ENCODE measurements around the gene OSBPL5. TPM values are rescaled to one million over a fixed set of nuclear protein-coding genes. Genes with fewer than 3 reads are reported as not detected.

The OSBPL5 gene
- total RNA-seq, 1 donor from 2014 or later: 115 TPM

DNA sequence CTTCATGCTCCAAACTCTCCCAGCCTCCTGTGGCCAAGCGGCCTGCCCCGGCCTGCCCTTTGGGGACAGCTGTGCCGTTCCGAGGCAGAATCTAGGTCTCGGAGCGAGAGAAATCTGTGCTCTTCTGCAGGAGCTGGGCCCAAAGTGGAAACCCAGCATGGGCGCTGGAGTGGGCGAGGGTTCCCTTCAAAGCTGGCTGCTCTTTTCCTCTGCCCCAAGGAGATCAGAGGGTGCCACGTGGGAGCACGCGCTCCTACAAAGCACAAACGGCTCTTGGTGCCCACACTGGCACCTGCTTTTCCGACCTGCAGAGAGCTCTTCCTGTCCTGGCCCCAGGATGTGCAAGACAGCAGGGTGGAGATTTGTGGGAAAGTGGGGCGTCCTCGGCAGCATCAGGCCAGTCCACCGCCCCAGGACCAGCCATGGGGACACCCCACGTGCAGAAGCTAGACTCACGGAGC is 6.9 kb downstream of the OSBPL5 start:
- DNase-seq: peak; percentile 17
- TF ChIP-seq, protein P1, sequence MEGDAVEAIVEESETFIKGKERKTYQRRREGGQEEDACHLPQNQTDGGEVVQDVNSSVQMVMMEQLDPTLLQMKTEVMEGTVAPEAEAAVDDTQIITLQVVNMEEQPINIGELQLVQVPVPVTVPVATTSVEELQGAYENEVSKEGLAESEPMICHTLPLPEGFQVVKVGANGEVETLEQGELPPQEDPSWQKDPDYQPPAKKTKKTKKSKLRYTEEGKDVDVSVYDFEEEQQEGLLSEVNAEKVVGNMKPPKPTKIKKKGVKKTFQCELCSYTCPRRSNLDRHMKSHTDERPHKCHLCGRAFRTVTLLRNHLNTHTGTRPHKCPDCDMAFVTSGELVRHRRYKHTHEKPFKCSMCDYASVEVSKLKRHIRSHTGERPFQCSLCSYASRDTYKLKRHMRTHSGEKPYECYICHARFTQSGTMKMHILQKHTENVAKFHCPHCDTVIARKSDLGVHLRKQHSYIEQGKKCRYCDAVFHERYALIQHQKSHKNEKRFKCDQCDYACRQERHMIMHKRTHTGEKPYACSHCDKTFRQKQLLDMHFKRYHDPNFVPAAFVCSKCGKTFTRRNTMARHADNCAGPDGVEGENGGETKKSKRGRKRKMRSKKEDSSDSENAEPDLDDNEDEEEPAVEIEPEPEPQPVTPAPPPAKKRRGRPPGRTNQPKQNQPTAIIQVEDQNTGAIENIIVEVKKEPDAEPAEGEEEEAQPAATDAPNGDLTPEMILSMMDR (IDR thresholded peaks at IDR 0.05; ENCODE audit: partially characterized antibody, unreplicated experiment): no peak
- Mint-ChIP-seq H3K27me3 (ENCODE audit: unreplicated experiment) (peaks cover 9% of the 10 kb centered on the region), H3K4me3 (ENCODE audit: unreplicated experiment) (peak overlapping the region; percentile 72), H3K4me1 (ENCODE audit: low read depth, unreplicated experiment) (peaks cover 52% of the 10 kb centered on the region), H3K9me3 (ENCODE audit: unreplicated experiment) (peaks cover 4% of the 10 kb centered on the region), H3K36me3 (ENCODE audit: unreplicated experiment) (no peaks in the 10 kb centered on the region), H3K27ac (ENCODE audit: unreplicated experiment) (peak overlapping the region; percentile 48)

DNA sequence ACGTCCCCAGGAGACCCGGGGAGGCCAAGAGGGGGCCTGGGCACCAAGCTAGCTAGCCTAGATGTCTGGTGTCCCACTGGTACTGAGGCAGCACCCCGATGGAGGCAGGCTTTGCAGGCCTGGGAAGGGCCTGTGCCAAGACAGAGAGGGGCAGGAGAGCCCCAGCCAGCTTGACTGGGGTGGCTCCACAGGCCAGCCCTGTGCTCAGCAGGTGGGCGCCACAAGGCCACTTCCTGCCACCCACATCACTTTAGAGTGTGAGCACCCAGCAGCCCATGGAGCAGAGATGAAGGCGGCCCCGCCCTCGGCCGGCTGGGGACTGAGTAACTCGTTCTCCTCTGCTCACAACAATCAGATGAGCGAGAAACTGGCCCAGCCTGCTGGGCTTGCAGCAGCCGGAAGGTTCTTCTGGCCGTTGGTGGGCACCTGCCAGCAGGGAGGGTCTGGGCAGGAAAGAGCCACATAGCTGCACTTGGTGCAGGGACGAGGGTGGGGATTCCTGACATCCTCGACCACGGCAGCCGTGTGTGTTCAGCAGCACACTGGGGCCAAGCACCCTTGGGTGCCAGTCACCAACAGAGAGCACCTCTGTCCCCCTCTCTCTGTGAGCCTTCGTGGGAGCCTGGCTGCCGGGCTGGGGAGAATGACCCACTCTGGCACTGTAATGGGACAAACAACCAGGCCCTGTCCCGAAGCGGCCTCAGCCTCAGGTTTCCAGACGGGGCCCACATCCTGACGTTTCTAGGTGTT is 7.6 kb downstream of the OSBPL5 start:
- TF ChIP-seq, protein P1 (IDR thresholded peaks at IDR 0.05; ENCODE audit: partially characterized antibody, unreplicated experiment): no peak
- Mint-ChIP-seq H3K4me1 (ENCODE audit: low read depth, unreplicated experiment) (peaks cover 52% of the 10 kb centered on the region), H3K4me3 (ENCODE audit: unreplicated experiment) (no peak overlapping the region), H3K36me3 (ENCODE audit: unreplicated experiment) (no peaks in the 10 kb centered on the region), H3K27ac (ENCODE audit: unreplicated experiment) (no peak overlapping the region), H3K9me3 (ENCODE audit: unreplicated experiment) (peaks cover 6% of the 10 kb centered on the region), H3K27me3 (ENCODE audit: unreplicated experiment) (peaks cover 8% of the 10 kb centered on the region)
- DNase-seq: peak; percentile 24

DNA sequence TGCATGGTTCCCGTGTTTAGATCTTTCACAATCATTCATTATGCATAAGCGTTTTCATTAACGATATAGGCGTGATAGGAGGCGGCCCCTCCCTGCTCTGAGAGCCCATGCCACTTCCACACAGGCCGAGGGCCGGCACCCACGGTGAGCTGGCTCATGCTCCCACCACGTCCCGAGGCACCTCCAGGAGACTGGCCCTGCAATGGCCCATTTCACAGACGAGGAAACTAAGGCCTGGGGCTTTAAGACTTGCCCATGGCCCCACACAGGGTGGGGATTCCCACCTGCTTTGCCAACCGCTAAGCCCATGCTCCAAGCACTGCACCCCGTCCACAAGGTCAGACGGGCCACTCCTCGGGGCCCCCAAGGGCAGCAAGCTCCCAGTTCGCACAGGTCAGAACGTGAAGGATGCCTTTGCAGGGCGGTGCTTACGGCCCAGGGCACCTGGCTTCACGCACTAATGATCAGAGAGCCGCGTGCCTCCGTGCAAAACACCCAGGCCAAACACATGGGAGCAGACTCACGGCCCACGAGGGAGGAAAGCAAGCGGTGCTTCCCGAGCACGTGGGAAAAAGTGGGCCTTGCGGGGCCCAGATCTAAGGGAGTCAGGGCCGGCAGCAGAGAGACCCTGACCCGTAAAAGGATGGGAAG is 8.3 kb downstream of the OSBPL5 start:
- no peak overlapping the region for H3K4me3 Mint-ChIP-seq (ENCODE audit: unreplicated experiment)
- DNase-seq: peak; percentile 10
- peaks cover 55% of the 10 kb centered on the region for H3K4me1 Mint-ChIP-seq (ENCODE audit: low read depth, unreplicated experiment)
- H3K9me3 Mint-ChIP-seq (ENCODE audit: unreplicated experiment): peaks cover 6% of the 10 kb centered on the region
- no peaks in the 10 kb centered on the region for H3K36me3 Mint-ChIP-seq (ENCODE audit: unreplicated experiment)
- peaks cover 11% of the 10 kb centered on the region for H3K27me3 Mint-ChIP-seq (ENCODE audit: unreplicated experiment)
- TF ChIP-seq, protein P1 (IDR thresholded peaks at IDR 0.05; ENCODE audit: partially characterized antibody, unreplicated experiment): no peak
- no peak overlapping the region for H3K27ac Mint-ChIP-seq (ENCODE audit: unreplicated experiment)

DNA sequence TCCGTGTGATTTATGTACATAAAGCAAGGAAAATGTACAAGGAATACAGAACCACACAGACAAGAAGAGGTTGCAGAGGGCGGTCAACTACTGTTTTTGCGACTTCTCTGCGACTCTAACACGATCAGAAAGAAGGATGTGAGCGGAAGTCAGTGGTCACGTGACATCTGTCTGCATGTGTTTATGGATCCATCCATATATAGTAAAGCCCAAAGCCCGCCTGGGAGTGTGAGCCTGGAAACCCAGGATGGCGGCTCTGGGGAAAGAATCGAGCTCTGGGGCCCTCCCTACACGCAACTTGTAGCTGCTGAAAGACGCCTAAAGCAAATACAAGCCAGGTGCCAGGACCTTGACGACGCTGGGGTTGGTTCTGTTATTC is 8.8 kb downstream of the OSBPL5 start:
- Mint-ChIP-seq H3K27ac (ENCODE audit: unreplicated experiment) (no peak overlapping the region), H3K9me3 (ENCODE audit: unreplicated experiment) (peaks cover 6% of the 10 kb centered on the region), H3K36me3 (ENCODE audit: unreplicated experiment) (no peaks in the 10 kb centered on the region), H3K27me3 (ENCODE audit: unreplicated experiment) (peaks cover 9% of the 10 kb centered on the region), H3K4me3 (ENCODE audit: unreplicated experiment) (peak overlapping the region; percentile 64), H3K4me1 (ENCODE audit: low read depth, unreplicated experiment) (peaks cover 52% of the 10 kb centered on the region)
- DNase-seq: peak; percentile 10
- TF ChIP-seq, protein P1 (IDR thresholded peaks at IDR 0.05; ENCODE audit: partially characterized antibody, unreplicated experiment): no peak
